ENCODE results near the gene FAM241B.

Gene FAM241B

GRCh38 chr10:69663369-69663947, 33.4 kb downstream of the FAM241B start:
- DNase-seq, result no peak

GRCh38 chr10:69665474-69666320, 35.6 kb downstream of the FAM241B start:
- no peak for DNase-seq

- DNase-seq, result no peak
Observed at GRCh38 chr10:69666756-69667155, 36.7 kb downstream of the FAM241B start.

- no peak for DNase-seq
Observed at GRCh38 chr10:69668721-69669120, 38.7 kb downstream of the FAM241B start.

- no peak for DNase-seq
Observed at GRCh38 chr10:69669409-69669808, 39.4 kb downstream of the FAM241B start.

GRCh38 chr10:69673521-69673920, 43.5 kb downstream of the FAM241B start:
- DNase-seq, result no peak

- DNase-seq, result no peak
Observed at GRCh38 chr10:69674786-69675185, 44.7 kb downstream of the FAM241B start.

- DNase-seq, result no peak
Observed at GRCh38 chr10:69676301-69676700, 46.3 kb downstream of the FAM241B start.

- no peak for DNase-seq
Observed at GRCh38 chr10:69677985-69678654, 48.1 kb downstream of the FAM241B start.

- no peak for DNase-seq
Observed at GRCh38 chr10:69679736-69680135, 49.7 kb downstream of the FAM241B start.

- DNase-seq, result no peak
Observed at GRCh38 chr10:69680610-69681009, 50.6 kb downstream of the FAM241B start.

GRCh38 chr10:69681436-69681835, 51.4 kb downstream of the FAM241B start:
- DNase-seq, result no peak

GRCh38 chr10:69682955-69683474, 53.0 kb downstream of the FAM241B start:
- no peak for DNase-seq

All from amygdala (tissue), 56 donors.